ENCODE data around the gene TNS4.

Gene TNS4

GRCh38 chr17:40516581-40517285 lies 15.3 kb upstream of the TNS4 start:
- DNase-seq, result peak; percentile 88

GRCh38 chr17:40515491-40516041 lies 14.1 kb upstream of the TNS4 start:
- peak; percentile 63 for DNase-seq

GRCh38 chr17:40515011-40515410 lies 13.6 kb upstream of the TNS4 start:
- DNase-seq, result no peak

- DNase-seq, result no peak
These were observed 12.8 kb upstream of the TNS4 start for GRCh38 chr17:40514013-40514875.

- no peak for DNase-seq
These were observed 10.3 kb upstream of the TNS4 start for GRCh38 chr17:40511667-40512220.

GRCh38 chr17:40511136-40511535 lies 9.7 kb upstream of the TNS4 start:
- DNase-seq, result no peak

- no peak for DNase-seq
These were observed 8.9 kb upstream of the TNS4 start for GRCh38 chr17:40510328-40510648.

- DNase-seq, result no peak
These were observed 8.4 kb upstream of the TNS4 start for GRCh38 chr17:40509626-40510327.

GRCh38 chr17:40506786-40507185 lies 5.4 kb upstream of the TNS4 start:
- DNase-seq, result no peak

- no peak for DNase-seq
These were observed 1.7 kb upstream of the TNS4 start for GRCh38 chr17:40503154-40503553.

- no peak for DNase-seq
These were observed 1.3 kb upstream of the TNS4 start for GRCh38 chr17:40502716-40503115.

GRCh38 chr17:40500709-40501108 lies 714 bp downstream of the TNS4 start:
- no peak for DNase-seq

- no peak for DNase-seq
These were observed 1.2 kb downstream of the TNS4 start for GRCh38 chr17:40500190-40500589.

- no peak for DNase-seq
These were observed 1.8 kb downstream of the TNS4 start for GRCh38 chr17:40499551-40500189.

- DNase-seq, result no peak
These were observed 2.9 kb downstream of the TNS4 start for GRCh38 chr17:40498281-40499084.

- no peak for DNase-seq
These were observed 3.7 kb downstream of the TNS4 start for GRCh38 chr17:40497695-40498094.

GRCh38 chr17:40496634-40497420 lies 4.6 kb downstream of the TNS4 start:
- DNase-seq, result no peak

- no peak for DNase-seq
These were observed 5.3 kb downstream of the TNS4 start for GRCh38 chr17:40496170-40496569.

- DNase-seq, result no peak
These were observed 6.3 kb downstream of the TNS4 start for GRCh38 chr17:40495140-40495539.

- DNase-seq, result no peak
These were observed 7.7 kb downstream of the TNS4 start for GRCh38 chr17:40493697-40494096.

GRCh38 chr17:40491486-40491885 lies 9.9 kb downstream of the TNS4 start:
- DNase-seq, result no peak

Data from central memory CD4-positive, alpha-beta T cell (primary cell).